Skeletal muscle tissue (tissue), 4 donors: ENCODE data around the gene S100A9. TPM values are rescaled to one million over a fixed set of nuclear protein-coding genes. Genes with fewer than 3 reads are reported as not detected.

ENCODE experiments used
- H3K27ac ChIP-seq: one replicate; pipeline ENCODE4 v1.7.0; 2013; ENCODE audit warnings: mild to moderate bottlenecking, low read depth, low read length, inconsistent platforms
- H3K27me3 ChIP-seq, 3 donors: one replicate each; pipeline ENCODE4 v1.7.0; 2013; ENCODE audit warnings: low read length in 3 of 3; ENCODE audit not compliant: control insufficient read depth in 3 of 3, insufficient read depth in 3 of 3
- H3K36me3 ChIP-seq, 3 donors: one replicate each; pipeline ENCODE4 v1.7.0; 2013; ENCODE audit warnings: low read length in 3 of 3; ENCODE audit not compliant: control insufficient read depth in 3 of 3, insufficient read depth in 3 of 3
- H3K4me1 ChIP-seq, 3 donors: one replicate each; pipeline ENCODE4 v1.7.0; 2013; ENCODE audit warnings: low read length in 3 of 3, mild to moderate bottlenecking in 3 of 3; ENCODE audit not compliant: control insufficient read depth in 3 of 3, insufficient read depth in 3 of 3
- H3K4me3 ChIP-seq, 3 donors: one replicate each; pipeline ENCODE4 v1.7.0; 2013; ENCODE audit warnings: low read length in 3 of 3
- H3K9ac ChIP-seq, 3 donors: one replicate each; pipeline ENCODE4 v1.7.0; 2013; ENCODE audit warnings: low read length in 3 of 3, mild to moderate bottlenecking in 3 of 3, moderate library complexity in 2 of 3, low read depth in 1 of 3
- H3K9me3 ChIP-seq, 3 donors: one replicate each; pipeline ENCODE4 v1.7.0; 2013; ENCODE audit warnings: low read length in 3 of 3; ENCODE audit not compliant: control insufficient read depth in 3 of 3
- total RNA-seq: library from RNA; depleted of rRNA; stranded (reverse); fragments of >200 nt; gene quantifications from one replicate; pipeline ENCODE4 v1.2.3, GENCODE V29; 2014
- donor health status: Osteomylitis.

Gene S100A9
- total RNA-seq, 1 donor from 2014 or later, result 218 TPM

DNA sequence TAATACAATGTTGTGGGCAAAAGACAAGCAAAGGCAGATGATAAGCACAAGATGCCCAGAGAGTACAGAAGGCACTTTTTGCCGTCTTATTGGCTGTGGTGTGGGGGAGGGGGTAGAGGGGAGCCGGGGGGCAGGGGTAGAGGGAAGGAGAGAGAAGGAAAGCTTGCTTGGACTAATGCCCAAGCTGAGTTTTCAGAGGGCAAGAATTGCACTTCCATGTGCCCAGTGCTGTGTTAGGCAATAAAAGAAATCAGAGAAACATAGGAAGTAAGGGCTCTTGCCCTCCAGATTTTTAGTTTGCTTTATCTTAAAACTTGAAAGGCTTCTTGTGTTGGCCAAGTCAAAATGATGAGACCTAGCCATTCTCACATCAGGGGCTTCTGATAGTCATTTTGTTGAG is 9.4 kb downstream of the S100A9 start:
- Histone ChIP-seq H3K36me3 (no peaks in the 10 kb centered on the region), H3K27ac (no peak overlapping the region), H3K9me3 (no peaks in the 10 kb centered on the region), H3K27me3 (peaks cover 0 to 6% (median 0%) of the 10 kb centered on the region in 3 donors), H3K4me3 (no peak overlapping the region), H3K4me1 (peaks cover 2 to 9% (median 5%) of the 10 kb centered on the region in 3 donors), H3K9ac (no peak overlapping the region)

DNA sequence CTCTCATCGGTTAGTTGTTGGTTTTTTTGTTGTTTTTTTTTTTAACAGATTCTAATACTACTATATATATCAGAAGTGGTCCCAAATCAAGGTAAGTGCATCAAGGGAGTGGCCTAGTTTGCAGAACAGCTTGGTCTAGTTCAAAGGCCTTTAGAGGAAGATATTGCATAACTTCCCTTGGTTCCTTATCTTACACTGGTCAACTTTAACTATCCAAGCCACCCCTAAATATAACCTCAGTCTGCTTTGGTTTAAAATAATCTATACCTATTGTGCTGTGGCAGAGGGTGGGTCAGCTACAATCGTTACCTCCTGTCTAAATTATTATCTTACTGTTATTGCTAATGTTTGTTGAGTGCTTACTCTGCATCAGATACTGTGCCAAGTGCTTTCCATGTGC is 10.8 kb downstream of the S100A9 start:
- H3K4me1 ChIP-seq, result peaks cover 2 to 9% (median 5%) of the 10 kb centered on the region in 3 donors

DNA sequence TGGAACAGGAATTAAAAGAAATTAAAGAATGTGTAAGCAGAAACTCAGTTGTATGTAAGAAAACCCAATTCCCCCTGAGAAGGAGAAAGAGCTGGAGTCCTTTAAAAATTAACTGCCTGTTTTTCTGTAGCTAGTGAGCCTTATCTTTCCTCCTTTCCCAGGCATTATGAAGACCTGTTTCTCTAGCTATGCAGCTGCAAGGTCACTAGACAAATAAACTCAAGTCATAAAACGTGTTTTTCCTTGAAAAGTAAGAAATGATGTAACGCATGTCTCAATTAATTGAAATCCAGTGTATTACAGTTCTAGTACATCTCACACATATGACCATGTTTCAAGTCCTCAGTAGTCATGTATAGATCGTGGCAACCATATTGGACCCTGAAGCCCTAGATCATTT is 12.5 kb downstream of the S100A9 start:
- Histone ChIP-seq H3K4me1 (peaks cover 2 to 7% (median 5%) of the 10 kb centered on the region in 3 donors), H3K27me3 (peaks cover 0 to 6% (median 0%) of the 10 kb centered on the region in 3 donors), H3K4me3 (no peak overlapping the region), H3K36me3 (no peaks in the 10 kb centered on the region), H3K27ac (no peak overlapping the region), H3K9ac (no peak overlapping the region), H3K9me3 (no peaks in the 10 kb centered on the region)

More for the DNA sequence above, 10.8 kb downstream of the S100A9 start:
- no peak overlapping the region for H3K4me3 ChIP-seq
- no peaks in the 10 kb centered on the region for H3K36me3 ChIP-seq
- H3K27ac ChIP-seq, result no peak overlapping the region
- H3K27me3 ChIP-seq, result peaks cover 0 to 6% (median 0%) of the 10 kb centered on the region in 3 donors
- no peaks in the 10 kb centered on the region for H3K9me3 ChIP-seq
- no peak overlapping the region for H3K9ac ChIP-seq

DNA sequence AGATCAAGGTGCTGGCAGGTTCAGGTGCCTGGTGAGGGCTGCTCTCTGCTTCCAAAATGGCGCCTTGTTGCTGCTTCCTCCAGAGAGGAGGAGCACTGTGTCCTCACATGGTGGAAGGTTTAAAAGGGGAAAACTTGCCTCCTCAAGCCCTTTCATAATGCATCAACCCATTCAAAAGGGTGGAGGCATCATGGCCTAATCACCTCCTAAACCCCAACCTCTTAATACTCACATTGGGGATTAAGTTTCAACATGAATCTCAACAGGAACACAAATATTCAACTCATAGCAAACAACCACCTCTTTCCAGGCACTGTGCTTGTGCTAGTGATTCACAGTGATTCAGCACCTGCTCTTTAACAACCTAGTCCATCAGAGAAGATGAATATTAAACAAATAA is 13.6 kb downstream of the S100A9 start:
- no peak overlapping the region for H3K4me3 ChIP-seq
- peaks cover 0 to 3% (median 0%) of the 10 kb centered on the region in 3 donors for H3K27me3 ChIP-seq
- H3K4me1 ChIP-seq, result no peaks in the 10 kb centered on the region
- H3K9ac ChIP-seq, result no peak overlapping the region
- H3K36me3 ChIP-seq, result no peaks in the 10 kb centered on the region
- H3K27ac ChIP-seq, result no peak overlapping the region
- H3K9me3 ChIP-seq, result no peaks in the 10 kb centered on the region

DNA sequence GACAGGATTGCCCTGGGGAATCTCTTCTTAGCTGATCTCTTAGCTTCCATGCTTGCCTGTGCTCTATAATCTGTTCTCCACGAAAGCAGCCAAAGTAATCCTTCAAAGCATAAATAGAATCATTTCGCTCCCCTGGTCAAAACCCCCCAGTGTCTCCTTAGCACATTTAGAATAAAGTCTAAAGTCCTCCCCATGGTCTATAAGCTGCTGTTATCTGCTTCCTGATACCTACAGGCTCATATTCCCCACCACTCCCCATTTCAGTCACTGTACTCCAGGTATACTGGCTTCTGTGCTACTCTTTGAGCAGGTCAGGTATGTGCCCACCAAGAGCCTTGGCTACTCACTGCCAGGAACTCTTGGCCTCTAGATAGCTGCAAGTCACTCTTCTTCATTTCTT is 14.9 kb downstream of the S100A9 start:
- no peaks in the 10 kb centered on the region for H3K9me3 ChIP-seq
- H3K9ac ChIP-seq, result no peak overlapping the region
- no peaks in the 10 kb centered on the region for H3K36me3 ChIP-seq
- no peak overlapping the region for H3K27ac ChIP-seq
- no peaks in the 10 kb centered on the region for H3K4me1 ChIP-seq
- no peak overlapping the region for H3K4me3 ChIP-seq
- H3K27me3 ChIP-seq, result peaks cover 0 to 3% (median 0%) of the 10 kb centered on the region in 3 donors

DNA sequence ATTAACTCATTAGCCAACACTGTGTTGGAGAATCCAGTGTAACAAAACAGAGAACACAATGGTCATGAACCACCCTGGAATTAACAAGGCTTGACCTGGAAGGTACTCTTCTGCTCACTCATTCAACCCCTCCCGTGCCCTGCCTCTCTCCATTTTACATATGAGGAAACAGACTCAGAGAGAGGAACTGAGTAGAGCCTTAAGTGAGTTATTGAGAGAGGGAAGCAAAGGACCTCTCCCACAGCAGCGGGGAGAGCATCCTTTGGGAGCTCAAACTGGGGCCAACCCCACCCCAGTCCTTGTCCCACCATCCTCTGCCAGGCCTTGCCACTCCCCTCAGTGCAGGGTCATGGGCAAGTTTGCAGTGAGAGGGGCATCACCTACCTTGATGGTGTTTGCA is 16.4 kb downstream of the S100A9 start:
- Histone ChIP-seq H3K27me3 (peaks cover 0 to 3% (median 0%) of the 10 kb centered on the region in 3 donors), H3K9ac (no peak overlapping the region), H3K27ac (no peak overlapping the region), H3K4me3 (no peak overlapping the region), H3K9me3 (no peaks in the 10 kb centered on the region), H3K4me1 (no peaks in the 10 kb centered on the region), H3K36me3 (no peaks in the 10 kb centered on the region)

DNA sequence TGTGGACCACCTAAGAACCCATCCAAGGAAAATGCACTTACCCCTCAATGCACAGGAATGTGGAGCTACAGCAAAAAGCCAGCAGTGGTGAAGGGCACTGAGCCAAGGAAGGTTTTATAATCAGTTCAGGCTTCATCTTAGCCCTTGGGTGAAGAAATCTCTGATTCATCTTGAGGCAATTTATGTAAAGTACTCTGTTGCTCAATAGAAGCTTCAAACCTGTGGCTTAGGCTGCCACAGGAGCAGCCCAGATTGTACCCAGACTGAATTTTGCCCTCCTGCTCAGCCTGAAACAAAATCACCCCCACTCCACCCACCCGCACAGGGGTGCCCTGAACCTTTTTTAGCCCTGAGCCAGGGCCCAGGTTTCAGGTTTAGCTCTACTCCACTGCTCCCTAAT is 17.9 kb downstream of the S100A9 start, which contains the start of gene S100A12:
Gene S100A12 (minus strand): TSS at position 111 of the 400 bp plus-strand sequence. CDS start 1,029 bp downstream, outside the sequence.
- H3K9me3 ChIP-seq, result peaks cover 0 to under 1% (median 0%) of the 10 kb centered on the region in 3 donors
- no peak within 1 kb of the TSS for H3K9ac ChIP-seq
- peaks cover 0 to 3% (median 0%) of the 10 kb centered on the region in 3 donors for H3K27me3 ChIP-seq
- H3K4me1 ChIP-seq, result no peaks in the 10 kb centered on the region
- H3K27ac ChIP-seq, result no peak within 1 kb of the TSS
- H3K36me3 ChIP-seq, result no peaks in the 10 kb centered on the region
- H3K4me3 ChIP-seq, result no peak within 1 kb of the TSS

DNA sequence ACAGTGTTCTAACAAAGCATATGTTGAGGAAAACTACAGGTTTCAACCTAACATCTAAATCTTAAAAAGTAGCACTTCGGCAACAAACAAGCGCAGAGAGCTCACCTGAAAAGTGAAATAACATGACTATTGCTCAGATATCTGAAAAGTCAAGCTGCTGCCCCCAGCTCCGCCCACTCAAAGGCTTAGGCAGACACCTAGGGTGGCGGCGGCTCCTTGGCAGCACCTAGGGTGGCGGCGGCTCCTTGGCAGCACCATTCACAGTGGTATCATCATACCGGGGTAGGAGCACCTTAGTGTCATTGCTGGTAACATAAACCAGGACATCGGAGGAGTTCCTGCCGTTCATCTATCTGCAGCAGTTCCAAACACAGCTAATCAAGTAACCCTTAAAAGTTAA is 21.9 kb downstream of the S100A9 start:
- H3K36me3 ChIP-seq, result no peaks in the 10 kb centered on the region
- H3K27me3 ChIP-seq, result no peaks in the 10 kb centered on the region
- peaks cover 0 to 4% (median 2%) of the 10 kb centered on the region in 3 donors for H3K9me3 ChIP-seq

DNA sequence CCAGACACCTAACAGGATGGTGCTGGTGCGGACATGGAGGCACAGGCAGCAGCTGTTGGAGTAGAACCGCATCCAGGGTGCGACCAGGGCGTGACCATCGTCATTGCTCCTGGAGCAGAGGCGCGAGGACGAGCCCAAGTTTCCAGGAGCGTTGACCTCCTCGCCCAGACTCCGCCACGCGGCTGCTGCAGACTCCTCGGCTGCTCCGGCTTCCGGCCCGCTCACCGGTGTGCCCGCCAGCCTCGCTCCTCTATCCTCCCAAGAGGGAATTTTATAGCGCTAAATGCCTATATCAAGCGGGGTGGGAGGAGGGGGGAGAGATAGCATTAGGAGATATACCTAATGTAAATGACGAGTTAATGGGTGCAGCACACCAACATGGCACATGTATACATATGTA is 23.1 kb downstream of the S100A9 start:
- H3K4me3 ChIP-seq, result no peak overlapping the region
- H3K27me3 ChIP-seq, result no peaks in the 10 kb centered on the region
- no peaks in the 10 kb centered on the region for H3K4me1 ChIP-seq
- no peaks in the 10 kb centered on the region for H3K36me3 ChIP-seq
- no peak overlapping the region for H3K9ac ChIP-seq
- peaks cover 0 to 4% (median 2%) of the 10 kb centered on the region in 3 donors for H3K9me3 ChIP-seq
- H3K27ac ChIP-seq, result no peak overlapping the region

More for the DNA sequence above, 21.9 kb downstream of the S100A9 start:
- Histone ChIP-seq H3K4me1 (no peaks in the 10 kb centered on the region), H3K9ac (no peak overlapping the region), H3K4me3 (no peak overlapping the region), H3K27ac (no peak overlapping the region)

DNA sequence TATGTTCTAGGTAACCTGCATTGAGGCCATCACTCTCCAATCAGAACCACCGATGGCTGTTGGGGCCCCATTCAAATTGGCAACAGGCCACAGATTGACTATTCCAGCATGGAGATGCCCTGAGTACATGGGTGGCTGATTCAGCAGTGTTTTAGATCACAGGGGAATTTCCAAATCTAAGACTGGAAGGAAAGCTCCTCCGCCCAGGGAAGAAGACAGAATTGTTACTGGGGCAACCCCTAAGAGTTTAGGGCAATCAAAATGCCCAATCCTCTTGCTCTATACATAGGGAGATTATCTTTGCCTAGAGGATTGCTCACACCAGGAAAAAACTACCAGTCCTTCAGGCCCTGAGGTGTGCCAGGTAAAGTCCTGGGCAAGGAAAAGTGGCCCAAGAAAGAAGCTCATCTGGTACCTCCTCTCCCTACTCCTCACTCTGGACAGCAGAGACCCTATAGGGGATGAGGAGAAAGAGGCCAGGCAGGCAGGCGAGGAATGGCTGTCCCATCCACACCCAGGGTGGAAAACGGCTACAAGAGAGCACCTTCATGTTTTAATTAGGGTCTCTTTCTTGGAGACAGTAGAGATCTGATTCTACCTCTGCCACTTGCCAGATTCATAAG is 27.4 kb downstream of the S100A9 start:
- no peak overlapping the region for H3K9ac ChIP-seq
- no peaks in the 10 kb centered on the region for H3K4me1 ChIP-seq
- no peaks in the 10 kb centered on the region for H3K36me3 ChIP-seq
- H3K27ac ChIP-seq, result no peak overlapping the region
- H3K4me3 ChIP-seq, result no peak overlapping the region
- H3K9me3 ChIP-seq, result peaks cover 0 to 4% (median 2%) of the 10 kb centered on the region in 3 donors
- H3K27me3 ChIP-seq, result no peaks in the 10 kb centered on the region
